HepG2 (cell line): ENCODE measurements around the gene FOXE3. TPM values are rescaled to one million over a fixed set of nuclear protein-coding genes. Genes with fewer than 3 reads are reported as not detected.
A peak's percentile ranks its signal among the peaks of the same experiment; 100 is the strongest.

Experiments used
- ATAC-seq: fragments of 200-7000 bp; cut with Tn5 transposase; 3 replicates; pipeline ENCODE4 v1.9.1; 2020; ENCODE audit warnings: mild to moderate bottlenecking, moderate library complexity
- BruUV-seq: library from RNA; stranded (reverse); fragments of 400-500 nt; replicated peaks from 2 replicates; lab custom pipeline; 2021; lab: Mats Ljungman, UMichigan
- CTCF ChIA-PET: fragments of 300-600 bp; formaldehyde crosslinking; extraction: SDS; loops from one replicate; lab custom pipeline; 2021; ENCODE audit warnings: low total read pairs, inconsistent platforms, low intra/inter-chr PET ratio; lab: Yijun Ruan, JAX
- POLR2A ChIA-PET: fragments of 350-600 bp; sonication (Branson Sonifier 250); formaldehyde crosslinking; loops from one replicate; lab custom pipeline; 2020; ENCODE audit warnings: antibody characterized with exemption, inconsistent platforms; lab: Yijun Ruan, JAX
- DNase-seq: peaks from one replicate; pipeline ENCODE4 v3.0.0-alpha.2; 2015; ENCODE audit warnings: low spot score
- FAIRE-seq: peaks from 3 replicates; lab custom pipeline; 2011; peaks lifted over from hg19 to GRCh38; lab: Jason Lieb, UNC
- H2AFZ ChIP-seq: one replicate; pipeline ENCODE4 v1.6.1; 2011; ENCODE audit warnings: low read length, inconsistent platforms
- H3K27ac ChIP-seq: fragments of 300-600 bp; 3 replicates; pipeline ENCODE4 v1.8.0; 2011; ENCODE audit warnings: mixed run types, mild to moderate bottlenecking, mixed read lengths, low read length, inconsistent platforms; ENCODE audit not compliant: insufficient read depth; ENCODE audit errors: extremely low read length
- H3K27me3 ChIP-seq, 2 experiments: fragments of 200-600 bp in 1 of 2; 2 replicates in 1 of 2; 3 replicates in 1 of 2; pipeline versions ENCODE4 v1.6.0 to v1.8.0; 2011; ENCODE audit warnings: low read length in 2 of 2, mild to moderate bottlenecking in 2 of 2, moderate library complexity in 2 of 2, inconsistent platforms in 1 of 2; ENCODE audit not compliant: insufficient read depth in 2 of 2, control insufficient read depth in 1 of 2
- H3K36me3 ChIP-seq, 2 experiments: fragments of 200-600 bp in 1 of 2; replicated peaks in 1 of 2; 2 replicates in 1 of 2; 3 replicates in 1 of 2; pipeline versions ENCODE4 v1.5.1 to v1.8.0; 2011; ENCODE audit warnings: low read length in 2 of 2, inconsistent platforms in 1 of 2; ENCODE audit not compliant: insufficient read depth in 2 of 2, control insufficient read depth in 1 of 2
- H3K4me1 ChIP-seq: 2 replicates; pipeline ENCODE4 v1.5.1; 2012; ENCODE audit warnings: low read length, inconsistent platforms; ENCODE audit not compliant: insufficient read depth
- H3K4me2 ChIP-seq: 2 replicates; pipeline ENCODE4 v1.6.0; 2011; ENCODE audit warnings: low read depth, low read length, inconsistent platforms
- H3K4me3 ChIP-seq, 3 experiments: fragments of 200-600 bp in 1 of 3; sonication (generic), shearing (Covaris generic) in 1 of 3; replicated peaks in 1 of 3; 2 replicates each; pipeline ENCODE4 v1.5.1; 2011 to 2016; ENCODE audit warnings: low read length in 3 of 3, inconsistent platforms in 2 of 3, low read depth in 2 of 3, mild to moderate bottlenecking in 2 of 3, control low read depth in 1 of 3, mixed read lengths in 1 of 3; ENCODE audit not compliant: insufficient read depth in 1 of 3
- H3K79me2 ChIP-seq: one replicate; pipeline ENCODE4 v1.6.1; 2011; ENCODE audit warnings: low read length, inconsistent platforms; ENCODE audit not compliant: insufficient read depth
- H3K9ac ChIP-seq: 2 replicates; pipeline ENCODE4 v1.6.0; 2011; ENCODE audit warnings: mild to moderate bottlenecking, low read depth, low read length, inconsistent platforms; ENCODE audit not compliant: insufficient read depth
- H3K9me3 ChIP-seq: 2 replicates; pipeline ENCODE4 v1.5.1; 2012; ENCODE audit warnings: mild to moderate bottlenecking, low read length
- H4K20me1 ChIP-seq: 2 replicates; pipeline ENCODE4 v1.6.0; 2011; ENCODE audit warnings: inconsistent platforms, mild to moderate bottlenecking, low read length, moderate library complexity; ENCODE audit not compliant: insufficient read depth
- CEBPG ChIP-seq: IDR thresholded peaks from 2 replicates; pipeline ENCODE4 v1.6.1; 2016
- EP300 ChIP-seq, 3 experiments: sonication (generic) in 1 of 3; formaldehyde crosslinking in 1 of 3; IDR thresholded peaks; 2 replicates each; pipeline versions ENCODE4 v1.5.1 to v1.6.1; 2011 to 2020; ENCODE audit warnings: low read depth in 2 of 3, low read length in 2 of 3, borderline replicate concordance in 1 of 3, improper control_type of control experiment in 1 of 3, mild to moderate bottlenecking in 1 of 3, missing genetic modification reagents in 1 of 3, moderate library complexity in 1 of 3
- HMG20B ChIP-seq: conservative IDR thresholded peaks from 2 replicates; pipeline ENCODE4 v1.6.1; 2016; ENCODE audit warnings: missing genetic modification reagents, missing compliant biosample characterization
- KLF16 ChIP-seq, 2 experiments: sonication (generic) in 1 of 2; formaldehyde crosslinking in 1 of 2; IDR thresholded peaks; 2 replicates each; pipeline versions ENCODE4 v1.6.1 to v1.8.0; 2016 to 2023; ENCODE audit warnings: missing genetic modification reagents in 2 of 2, missing compliant biosample characterization in 1 of 2
- KMT2A ChIP-seq: sonication (generic); formaldehyde crosslinking; IDR thresholded peaks from 2 replicates; pipeline ENCODE4 v1.4.0; 2020; ENCODE audit warnings: missing genetic modification reagents
- NKX3-1 ChIP-seq: sonication (generic); formaldehyde crosslinking; IDR thresholded peaks from 2 replicates; pipeline ENCODE4 v1.5.0; 2020; ENCODE audit warnings: missing genetic modification reagents
- SYNCRIP ChIP-seq: fragments of 200-400 bp; formaldehyde crosslinking; IDR thresholded peaks from 2 replicates; pipeline ENCODE4 v1.6.1; 2018; ENCODE audit warnings: mild to moderate bottlenecking, low read depth, low read length; ENCODE audit not compliant: insufficient read depth
- ZBTB1 ChIP-seq: sonication (generic); formaldehyde crosslinking; IDR thresholded peaks from 2 replicates; pipeline ENCODE4 v1.4.0; 2020; ENCODE audit warnings: missing genetic modification reagents, borderline replicate concordance
- ZFP36L1 ChIP-seq: sonication (generic); formaldehyde crosslinking; IDR thresholded peaks from 2 replicates; pipeline ENCODE4 v1.8.0; 2022; ENCODE audit warnings: mild to moderate bottlenecking, missing genetic modification reagents, moderate library complexity
- ZNF101 ChIP-seq: sonication (generic); formaldehyde crosslinking; IDR thresholded peaks from 2 replicates; pipeline ENCODE4 v1.4.0; 2020; ENCODE audit warnings: mild to moderate bottlenecking, low read depth, missing genetic modification reagents, borderline replicate concordance
- ZNF251 ChIP-seq: sonication (generic); formaldehyde crosslinking; IDR thresholded peaks from 2 replicates; pipeline ENCODE4 v1.9.0; 2021; ENCODE audit warnings: mild to moderate bottlenecking, missing genetic modification reagents
- ZNF761 ChIP-seq: sonication (generic); formaldehyde crosslinking; conservative IDR thresholded peaks from 2 replicates; pipeline ENCODE4 v1.4.0; 2020; ENCODE audit warnings: mild to moderate bottlenecking, missing genetic modification reagents
- WGBS: methylation state at CpG from one replicate; pipeline ENCODE4 v1.1.6; 2017; ENCODE audit warnings: low lambda C conversion rate; 5-methylcytosine and 5-hydroxymethylcytosine counted together
- in situ Hi-C: cut with HindIII; loops from 2 replicates; pipeline ENCODE4 v1.10.0; 2017; ENCODE audit warnings: low pct_unique_long_range_greater_than_20kb; ENCODE audit not compliant: extremely low pct_ligation_motif_present
- intact Hi-C: fragments of 100-400 bp; cut with micrococcal nuclease; formaldehyde crosslinking; loops from one replicate; pipeline ENCODE4 v1.10.0; 2022; ENCODE audit not compliant: unreplicated experiment
- polyA plus RNA-seq, 8 experiments: library from polyadenylated mRNA; depleted of rRNA in 3 of 8; stranded (reverse) in 7 of 8; unstranded in 1 of 8; fragments of >200 nt; fragmentation: Illumina TruSeq in 4 of 8; extraction: Trizol in 4 of 8; gene quantifications; 2 replicates each; pipeline versions ENCODE4 v1.2.1 to v1.2.3, GENCODE V29; 2011 to 2016; ENCODE audit warnings: low read depth in 4 of 8, missing spikeins in 1 of 8, mixed read lengths in 1 of 8; ENCODE audit not compliant: insufficient read depth in 1 of 8
- total RNA-seq, 5 experiments: library from RNA; depleted of rRNA; stranded (reverse); fragments of >200 nt; fragmentation: Illumina TruSeq; extraction: Trizol; gene quantifications; 2 replicates each; pipeline ENCODE4 v1.2.3, GENCODE V29; 2016; ENCODE audit warnings: low read depth in 1 of 5
- TF ChIP-seq, protein P1 (sequence below): IDR thresholded peaks from 2 replicates; pipeline ENCODE4 v1.6.1; 2012; ENCODE audit warnings: low read depth, low read length, improper control_type of control experiment
- TF ChIP-seq, protein P2 (sequence below): sonication (generic); formaldehyde crosslinking; IDR thresholded peaks from 2 replicates; pipeline ENCODE4 v1.9.0; 2021; ENCODE audit warnings: missing genetic modification reagents, borderline replicate concordance
- TF ChIP-seq, protein P3 (sequence below): sonication (generic); formaldehyde crosslinking; IDR thresholded peaks from 2 replicates; pipeline ENCODE4 v1.5.0; 2020; ENCODE audit warnings: missing genetic modification reagents

FOXE3 gene
- total and polyA plus RNA-seq, 2 of the 13 experiments (the other 11 are each of a cell fraction or from before 2014, with no cell fraction given), result not detected

DNA sequence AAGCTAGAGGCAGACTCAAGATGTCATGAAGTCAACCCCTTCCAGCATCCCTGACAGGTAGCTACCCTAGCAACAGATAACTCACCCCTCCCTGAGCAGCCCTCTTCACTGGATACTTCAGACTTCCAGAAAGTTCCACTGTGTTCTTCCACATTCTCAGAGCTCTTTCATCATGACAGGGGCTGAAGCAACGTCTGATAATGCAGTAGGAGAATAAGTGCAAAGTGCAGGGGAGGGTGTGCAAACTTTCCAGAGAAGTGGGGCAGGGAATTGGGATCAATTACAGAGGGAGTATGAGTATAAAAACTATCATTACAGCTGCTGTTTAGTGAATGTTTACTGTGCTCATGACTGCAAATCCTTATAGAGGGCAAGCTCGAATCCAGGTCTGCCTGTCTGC lies 26.4 kb upstream of the FOXE3 start (continued):
- TF ChIP-seq, protein P1, sequence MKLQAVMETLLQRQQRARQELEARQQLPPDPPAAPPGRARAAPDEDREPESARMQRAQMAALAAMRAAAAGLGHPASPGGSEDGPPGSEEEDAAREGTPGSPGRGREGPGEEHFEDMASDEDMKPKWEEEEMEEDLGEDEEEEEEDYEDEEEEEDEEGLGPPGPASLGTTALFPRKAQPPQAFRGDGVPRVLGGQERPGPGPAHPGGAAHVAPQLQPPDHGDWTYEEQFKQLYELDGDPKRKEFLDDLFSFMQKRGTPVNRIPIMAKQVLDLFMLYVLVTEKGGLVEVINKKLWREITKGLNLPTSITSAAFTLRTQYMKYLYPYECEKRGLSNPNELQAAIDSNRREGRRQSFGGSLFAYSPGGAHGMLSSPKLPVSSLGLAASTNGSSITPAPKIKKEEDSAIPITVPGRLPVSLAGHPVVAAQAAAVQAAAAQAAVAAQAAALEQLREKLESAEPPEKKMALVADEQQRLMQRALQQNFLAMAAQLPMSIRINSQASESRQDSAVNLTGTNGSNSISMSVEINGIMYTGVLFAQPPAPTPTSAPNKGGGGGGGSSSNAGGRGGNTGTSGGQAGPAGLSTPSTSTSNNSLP, result 0 out of 2 replicates have a peak, but pooled peaks have one; percentile 13
- TF ChIP-seq ZBTB1, result no peak
- TF ChIP-seq NKX3-1 (CRISPR knock-in tag), result no peak
- TF ChIP-seq KLF16 (CRISPR knock-in tag; IDR thresholded peaks at IDR 0.05), result no peak
- no peak for TF ChIP-seq ZNF761 (CRISPR knock-in tag)
- TF ChIP-seq, protein P2, sequence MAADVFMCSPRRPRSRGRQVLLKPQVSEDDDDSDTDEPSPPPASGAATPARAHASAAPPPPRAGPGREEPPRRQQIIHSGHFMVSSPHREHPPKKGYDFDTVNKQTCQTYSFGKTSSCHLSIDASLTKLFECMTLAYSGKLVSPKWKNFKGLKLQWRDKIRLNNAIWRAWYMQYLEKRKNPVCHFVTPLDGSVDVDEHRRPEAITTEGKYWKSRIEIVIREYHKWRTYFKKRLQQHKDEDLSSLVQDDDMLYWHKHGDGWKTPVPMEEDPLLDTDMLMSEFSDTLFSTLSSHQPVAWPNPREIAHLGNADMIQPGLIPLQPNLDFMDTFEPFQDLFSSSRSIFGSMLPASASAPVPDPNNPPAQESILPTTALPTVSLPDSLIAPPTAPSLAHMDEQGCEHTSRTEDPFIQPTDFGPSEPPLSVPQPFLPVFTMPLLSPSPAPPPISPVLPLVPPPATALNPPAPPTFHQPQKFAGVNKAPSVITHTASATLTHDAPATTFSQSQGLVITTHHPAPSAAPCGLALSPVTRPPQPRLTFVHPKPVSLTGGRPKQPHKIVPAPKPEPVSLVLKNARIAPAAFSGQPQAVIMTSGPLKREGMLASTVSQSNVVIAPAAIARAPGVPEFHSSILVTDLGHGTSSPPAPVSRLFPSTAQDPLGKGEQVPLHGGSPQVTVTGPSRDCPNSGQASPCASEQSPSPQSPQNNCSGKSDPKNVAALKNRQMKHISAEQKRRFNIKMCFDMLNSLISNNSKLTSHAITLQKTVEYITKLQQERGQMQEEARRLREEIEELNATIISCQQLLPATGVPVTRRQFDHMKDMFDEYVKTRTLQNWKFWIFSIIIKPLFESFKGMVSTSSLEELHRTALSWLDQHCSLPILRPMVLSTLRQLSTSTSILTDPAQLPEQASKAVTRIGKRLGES (CRISPR knock-in tag), result no peak
- no peak for TF ChIP-seq KMT2A (CRISPR knock-in tag)
- peak; percentile 33; the same call in 1 of the 2 replicates for TF ChIP-seq CEBPG
- TF ChIP-seq ZFP36L1, result no peak

DNA sequence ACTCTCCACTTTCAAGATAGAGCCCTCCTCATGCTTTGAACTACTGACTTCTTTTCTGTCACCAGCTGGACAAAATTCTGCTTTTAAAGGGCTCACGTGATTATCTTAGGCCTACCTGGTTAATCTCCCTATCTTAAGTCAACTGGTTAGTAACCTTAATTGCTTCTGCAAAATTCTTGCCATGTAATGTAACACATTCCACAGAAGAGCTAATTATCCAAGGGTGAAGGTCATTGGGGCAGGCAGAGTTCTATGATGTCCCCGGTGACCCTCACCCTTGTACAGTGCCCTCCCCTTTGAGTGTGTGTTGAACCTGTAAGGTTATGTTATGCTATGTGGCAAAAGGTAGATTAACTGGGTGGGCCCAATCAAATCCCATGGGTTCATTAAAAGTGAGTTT lies 25.2 kb upstream of the FOXE3 start:
- DNase-seq, result peak; percentile 72
- H4K20me1 ChIP-seq, result no peaks in the 10 kb centered on the region
- ChIA-PET CTCF (no interaction called here), POLR2A (interaction anchor here (1.0 to 1.1 kb wide), 2 partner anchors 44 to 47 kb away, joined by 3 to 6 read pairs; partner anchors contain the start of gene FOXD2)
- 0 out of 2 replicates have a peak overlapping the region, but pooled peaks have one; percentile 6 for H3K9ac ChIP-seq
- ATAC-seq, result peak; percentile 66
- no peaks in the 10 kb centered on the region for H3K36me3 ChIP-seq
- H3K27ac ChIP-seq, result peak overlapping the region; percentile 75
- intact Hi-C loops, result no loop called here
- H3K4me3 ChIP-seq, result no peak overlapping the region
- H2AFZ ChIP-seq, result no peak overlapping the region
- no peaks in the 10 kb centered on the region for H3K27me3 ChIP-seq
- H3K9me3 ChIP-seq, result no peaks in the 10 kb centered on the region
- FAIRE-seq, result peak; percentile 79
- BruUV-seq, result no TSS peak
- peak overlapping the region; percentile 32 for H3K4me2 ChIP-seq
- H3K79me2 ChIP-seq, result no peaks in the 10 kb centered on the region
- peaks cover 48% of the 10 kb centered on the region for H3K4me1 ChIP-seq
- 0% methylated on average over 2 of the region's 2 CpGs for WGBS
- in situ Hi-C loops, result no loop called here
- TF ChIP-seq ZNF101 (CRISPR knock-in tag) (no peak), HMG20B (CRISPR knock-in tag) (0 out of 2 replicates have a peak, but pooled peaks have one; percentile 16), SYNCRIP (no peak), EP300 (IDR thresholded peaks at IDR 0.05; ENCODE audit: low read depth in 2 of 2, low read length in 2 of 2) (peak in 1 of 2 experiments; percentile 73; a peak in 1 of 4 replicates), EP300 (CRISPR knock-in tag; IDR thresholded peaks at IDR 0.05; ENCODE audit: borderline replicate concordance) (peak; percentile 40; the same call in 1 of the 2 replicates), ZNF251 (no peak)
- TF ChIP-seq, protein P3, sequence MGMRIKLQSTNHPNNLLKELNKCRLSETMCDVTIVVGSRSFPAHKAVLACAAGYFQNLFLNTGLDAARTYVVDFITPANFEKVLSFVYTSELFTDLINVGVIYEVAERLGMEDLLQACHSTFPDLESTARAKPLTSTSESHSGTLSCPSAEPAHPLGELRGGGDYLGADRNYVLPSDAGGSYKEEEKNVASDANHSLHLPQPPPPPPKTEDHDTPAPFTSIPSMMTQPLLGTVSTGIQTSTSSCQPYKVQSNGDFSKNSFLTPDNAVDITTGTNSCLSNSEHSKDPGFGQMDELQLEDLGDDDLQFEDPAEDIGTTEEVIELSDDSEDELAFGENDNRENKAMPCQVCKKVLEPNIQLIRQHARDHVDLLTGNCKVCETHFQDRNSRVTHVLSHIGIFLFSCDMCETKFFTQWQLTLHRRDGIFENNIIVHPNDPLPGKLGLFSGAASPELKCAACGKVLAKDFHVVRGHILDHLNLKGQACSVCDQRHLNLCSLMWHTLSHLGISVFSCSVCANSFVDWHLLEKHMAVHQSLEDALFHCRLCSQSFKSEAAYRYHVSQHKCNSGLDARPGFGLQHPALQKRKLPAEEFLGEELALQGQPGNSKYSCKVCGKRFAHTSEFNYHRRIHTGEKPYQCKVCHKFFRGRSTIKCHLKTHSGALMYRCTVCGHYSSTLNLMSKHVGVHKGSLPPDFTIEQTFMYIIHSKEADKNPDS (CRISPR knock-in tag), result no peak
